ENCODE data around the gene SLC22A14. TPM values are rescaled to one million over a fixed set of nuclear protein-coding genes. Genes with fewer than 3 reads are reported as not detected.

Gene SLC22A14
- total and polyA plus RNA-seq, 4 donors: 0.18 to 0.49 (median 0.42) TPM; not detected in 1

GRCh38 chr3:38266810-38267209 lies 15.3 kb upstream of the SLC22A14 start:
- ATAC-seq (ENCODE audit: low FRiP score) (no peak), DNase-seq (no peak)
- H3K27me3 ChIP-seq (ENCODE audit: control insufficient read depth in 1 of 2, insufficient read depth in 2 of 2, low read length in 1 of 2): no peaks in the 10 kb centered on the region
- intact Hi-C loops (cut with DNase I): no loop called here
- no peaks in the 10 kb centered on the region for H3K4me1 ChIP-seq (ENCODE audit: control insufficient read depth in 1 of 2, insufficient read depth in 2 of 2, low read length in 2 of 2)
- H3K9me3 ChIP-seq (ENCODE audit: control insufficient read depth, low read length): no peaks in the 10 kb centered on the region
- H3K36me3 ChIP-seq (ENCODE audit: control insufficient read depth in 1 of 2, insufficient read depth in 2 of 2, low read length in 1 of 2): peaks cover 0 to 5% of the 10 kb centered on the region in 2 donors
- WGBS, 2 donors: 89 to 94% methylated on average over 1 of the region's 1 CpG
- no peak overlapping the region for H3K27ac ChIP-seq (ENCODE audit: low read depth in 1 of 2, low read length in 2 of 2)
- H3K4me3 ChIP-seq (ENCODE audit: low read length in 2 of 2): no peak overlapping the region

GRCh38 chr3:38267662-38268061 lies 14.4 kb upstream of the SLC22A14 start:
- H3K27ac ChIP-seq (ENCODE audit: low read depth in 1 of 2, low read length in 2 of 2): no peak overlapping the region
- 79 to 92% methylated on average over 2 of the region's 2 CpGs for WGBS, 2 donors
- H3K27me3 ChIP-seq (ENCODE audit: control insufficient read depth in 1 of 2, insufficient read depth in 2 of 2, low read length in 1 of 2): no peaks in the 10 kb centered on the region
- intact Hi-C loops (cut with DNase I): no loop called here
- DNase-seq (no peak), ATAC-seq (ENCODE audit: low FRiP score) (no peak)
- no peaks in the 10 kb centered on the region for H3K9me3 ChIP-seq (ENCODE audit: control insufficient read depth, low read length)
- no peaks in the 10 kb centered on the region for H3K4me1 ChIP-seq (ENCODE audit: control insufficient read depth in 1 of 2, insufficient read depth in 2 of 2, low read length in 2 of 2)
- H3K36me3 ChIP-seq (ENCODE audit: control insufficient read depth in 1 of 2, insufficient read depth in 2 of 2, low read length in 1 of 2): peaks cover 0 to 5% of the 10 kb centered on the region in 2 donors
- no peak overlapping the region for H3K4me3 ChIP-seq (ENCODE audit: low read length in 2 of 2)

GRCh38 chr3:38268087-38268486 lies 14.0 kb upstream of the SLC22A14 start:
- Histone ChIP-seq H3K27me3 (ENCODE audit: control insufficient read depth in 1 of 2, insufficient read depth in 2 of 2, low read length in 1 of 2) (no peaks in the 10 kb centered on the region), H3K36me3 (ENCODE audit: control insufficient read depth in 1 of 2, insufficient read depth in 2 of 2, low read length in 1 of 2) (peaks cover 0 to 5% of the 10 kb centered on the region in 2 donors), H3K4me1 (ENCODE audit: control insufficient read depth in 1 of 2, insufficient read depth in 2 of 2, low read length in 2 of 2) (no peaks in the 10 kb centered on the region), H3K27ac (ENCODE audit: low read depth in 1 of 2, low read length in 2 of 2) (no peak overlapping the region), H3K9me3 (ENCODE audit: control insufficient read depth, low read length) (no peaks in the 10 kb centered on the region), H3K4me3 (ENCODE audit: low read length in 2 of 2) (no peak overlapping the region)
- WGBS, 2 donors: 76 to 85% methylated on average over 5 of the region's 5 CpGs
- no peak for ATAC-seq (ENCODE audit: low FRiP score)
- no peak for DNase-seq
- intact Hi-C loops (cut with DNase I): no loop called here

- Histone ChIP-seq H3K27ac (ENCODE audit: low read depth in 1 of 2, low read length in 2 of 2) (no peak overlapping the region), H3K27me3 (ENCODE audit: control insufficient read depth in 1 of 2, insufficient read depth in 2 of 2, low read length in 1 of 2) (no peaks in the 10 kb centered on the region), H3K36me3 (ENCODE audit: control insufficient read depth in 1 of 2, insufficient read depth in 2 of 2, low read length in 1 of 2) (peaks cover 0 to 5% of the 10 kb centered on the region in 2 donors), H3K4me1 (ENCODE audit: control insufficient read depth in 1 of 2, insufficient read depth in 2 of 2, low read length in 2 of 2) (no peaks in the 10 kb centered on the region), H3K9me3 (ENCODE audit: control insufficient read depth, low read length) (no peaks in the 10 kb centered on the region), H3K4me3 (ENCODE audit: low read length in 2 of 2) (no peak overlapping the region)
- DNase-seq (no peak), ATAC-seq (ENCODE audit: low FRiP score) (no peak)
- 82 to 83% methylated on average over 1 of the region's 1 CpG for WGBS, 2 donors
- intact Hi-C loops (cut with DNase I): no loop called here
These were observed 13.6 kb upstream of the SLC22A14 start for GRCh38 chr3:38268522-38268921.

- Histone ChIP-seq H3K9me3 (ENCODE audit: control insufficient read depth, low read length) (no peaks in the 10 kb centered on the region), H3K4me1 (ENCODE audit: control insufficient read depth in 1 of 2, insufficient read depth in 2 of 2, low read length in 2 of 2) (no peaks in the 10 kb centered on the region), H3K27ac (ENCODE audit: low read depth in 1 of 2, low read length in 2 of 2) (no peak overlapping the region), H3K36me3 (ENCODE audit: control insufficient read depth in 1 of 2, insufficient read depth in 2 of 2, low read length in 1 of 2) (peaks cover 0 to 5% of the 10 kb centered on the region in 2 donors), H3K4me3 (ENCODE audit: low read length in 2 of 2) (no peak overlapping the region), H3K27me3 (ENCODE audit: control insufficient read depth in 1 of 2, insufficient read depth in 2 of 2, low read length in 1 of 2) (no peaks in the 10 kb centered on the region)
- WGBS, 2 donors: 60 to 64% methylated on average over 3 of the region's 3 CpGs
- intact Hi-C loops (cut with DNase I): no loop called here
- no peak for ATAC-seq (ENCODE audit: low FRiP score)
- DNase-seq: no peak
These were observed 11.5 kb upstream of the SLC22A14 start for GRCh38 chr3:38270606-38271005.

GRCh38 chr3:38271553-38271952 lies 10.5 kb upstream of the SLC22A14 start:
- intact Hi-C loops (cut with DNase I): no loop called here
- DNase-seq (no peak), ATAC-seq (ENCODE audit: low FRiP score) (no peak)
- Histone ChIP-seq H3K4me1 (ENCODE audit: control insufficient read depth in 1 of 2, insufficient read depth in 2 of 2, low read length in 2 of 2) (no peaks in the 10 kb centered on the region), H3K36me3 (ENCODE audit: control insufficient read depth in 1 of 2, insufficient read depth in 2 of 2, low read length in 1 of 2) (no peaks in the 10 kb centered on the region), H3K27me3 (ENCODE audit: control insufficient read depth in 1 of 2, insufficient read depth in 2 of 2, low read length in 1 of 2) (no peaks in the 10 kb centered on the region), H3K4me3 (ENCODE audit: low read length in 2 of 2) (no peak overlapping the region), H3K9me3 (ENCODE audit: control insufficient read depth, low read length) (no peaks in the 10 kb centered on the region), H3K27ac (ENCODE audit: low read depth in 1 of 2, low read length in 2 of 2) (no peak overlapping the region)
- WGBS, 2 donors: 93 to 97% methylated on average over 5 of the region's 5 CpGs

- Histone ChIP-seq H3K27me3 (ENCODE audit: control insufficient read depth in 1 of 2, insufficient read depth in 2 of 2, low read length in 1 of 2) (no peaks in the 10 kb centered on the region), H3K9me3 (ENCODE audit: control insufficient read depth, low read length) (no peaks in the 10 kb centered on the region), H3K4me1 (ENCODE audit: control insufficient read depth in 1 of 2, insufficient read depth in 2 of 2, low read length in 2 of 2) (no peaks in the 10 kb centered on the region), H3K4me3 (ENCODE audit: low read length in 2 of 2) (no peak overlapping the region), H3K36me3 (ENCODE audit: control insufficient read depth in 1 of 2, insufficient read depth in 2 of 2, low read length in 1 of 2) (no peaks in the 10 kb centered on the region), H3K27ac (ENCODE audit: low read depth in 1 of 2, low read length in 2 of 2) (no peak overlapping the region)
- ATAC-seq (ENCODE audit: low FRiP score) (no peak), DNase-seq (peak in 1 of 2 donors; percentile 74)
- intact Hi-C loops (cut with DNase I): no loop called here
- 95 to 97% methylated on average over 21 of the region's 21 CpGs for WGBS, 2 donors
These were observed 7.0 kb upstream of the SLC22A14 start for GRCh38 chr3:38274864-38275649.

- intact Hi-C loops (cut with DNase I): no loop called here
- Histone ChIP-seq H3K36me3 (ENCODE audit: control insufficient read depth in 1 of 2, insufficient read depth in 2 of 2, low read length in 1 of 2) (no peaks in the 10 kb centered on the region), H3K27ac (ENCODE audit: low read depth in 1 of 2, low read length in 2 of 2) (no peak overlapping the region), H3K4me1 (ENCODE audit: control insufficient read depth in 1 of 2, insufficient read depth in 2 of 2, low read length in 2 of 2) (no peaks in the 10 kb centered on the region), H3K27me3 (ENCODE audit: control insufficient read depth in 1 of 2, insufficient read depth in 2 of 2, low read length in 1 of 2) (no peaks in the 10 kb centered on the region), H3K9me3 (ENCODE audit: control insufficient read depth, low read length) (no peaks in the 10 kb centered on the region), H3K4me3 (ENCODE audit: low read length in 2 of 2) (no peak overlapping the region)
- DNase-seq (no peak), ATAC-seq (ENCODE audit: low FRiP score) (no peak)
- 92 to 93% methylated on average over 8 of the region's 8 CpGs for WGBS, 2 donors
These were observed 6.4 kb upstream of the SLC22A14 start for GRCh38 chr3:38275658-38276057.

Data from aorta (tissue), 5 donors.